Umbilical cord (tissue), 2 donors: Measurements from ENCODE around the gene MCM9. TPM values are rescaled to one million over a fixed set of nuclear protein-coding genes. Genes with fewer than 3 reads are reported as not detected.
A peak's percentile ranks its signal among the peaks of the same experiment; 100 is the strongest.
"Not testable (repeated sequence)": the region's sequence is repeated elsewhere in the genome, so short reads cannot be mapped to it uniquely, and the experiment has no call there.

Experiments
- DNase-seq: peaks from one replicate; pipeline ENCODE4 v3.0.0-alpha.2; 2015; ENCODE audit warnings: low spot score
- total RNA-seq: library from RNA; depleted of rRNA; stranded (reverse); fragments of >200 nt; gene quantifications from one replicate; pipeline ENCODE4 v1.2.3, GENCODE V29; 2014; ENCODE audit warnings: low replicate concordance; ENCODE audit not compliant: insufficient read depth

Gene MCM9
- total RNA-seq, 1 donor from 2014 or later = 21.4 TPM

- peak; percentile 91 for DNase-seq
Measured at GRCh38 chr6:118800394-118801071, 134.4 kb downstream of the MCM9 start.

- DNase-seq = no peak
Measured at GRCh38 chr6:118799826-118800225, 135.1 kb downstream of the MCM9 start.

- not testable (repeated sequence) for DNase-seq
Measured at GRCh38 chr6:118796548-118796947, 138.4 kb downstream of the MCM9 start.

GRCh38 chr6:118791499-118791898 lies 143.5 kb downstream of the MCM9 start:
- DNase-seq = no peak

- DNase-seq = no peak
Measured at GRCh38 chr6:118789954-118790353, 145.0 kb downstream of the MCM9 start.

GRCh38 chr6:118789419-118789818 lies 145.5 kb downstream of the MCM9 start:
- no peak for DNase-seq

GRCh38 chr6:118788702-118789101 lies 146.3 kb downstream of the MCM9 start:
- no peak for DNase-seq

- no peak for DNase-seq
Measured at GRCh38 chr6:118787724-118788423, 147.1 kb downstream of the MCM9 start.

- no peak for DNase-seq
Measured at GRCh38 chr6:118786596-118787453, 148.1 kb downstream of the MCM9 start.

GRCh38 chr6:118785601-118786000 lies 149.4 kb downstream of the MCM9 start:
- no peak for DNase-seq

GRCh38 chr6:118784641-118785164 lies 150.3 kb downstream of the MCM9 start:
- no peak for DNase-seq

- no peak for DNase-seq
Measured at GRCh38 chr6:118783931-118784550, 150.9 kb downstream of the MCM9 start.

GRCh38 chr6:118782651-118783050 lies 152.3 kb downstream of the MCM9 start:
- no peak for DNase-seq

GRCh38 chr6:118781897-118782296 lies 153.1 kb downstream of the MCM9 start:
- no peak for DNase-seq

GRCh38 chr6:118780668-118781067 lies 154.3 kb downstream of the MCM9 start:
- DNase-seq = no peak

- DNase-seq = peak; percentile 89
Measured at GRCh38 chr6:118776607-118777549, 158.1 kb downstream of the MCM9 start.

- DNase-seq = no peak
Measured at GRCh38 chr6:118775381-118775780, 159.6 kb downstream of the MCM9 start.

- no peak for DNase-seq
Measured at GRCh38 chr6:118774581-118774980, 160.4 kb downstream of the MCM9 start.

- DNase-seq = peak; percentile 48
Measured at GRCh38 chr6:118772886-118773285, 162.1 kb downstream of the MCM9 start.

GRCh38 chr6:118771253-118771652 lies 163.7 kb downstream of the MCM9 start:
- DNase-seq = no peak
